ENCODE results near the gene CERS1.

- TF ChIP-seq POLR2A (IDR thresholded peaks at IDR 0.05) (no peak), CTCF (IDR thresholded peaks at IDR 0.05) (no peak)
These were observed 20.2 kb downstream of the CERS1 start for GRCh38 chr19:18875726-18876125.

Measured in ovary (tissue), 3 donors.